CD14-positive monocyte (primary cell): ENCODE measurements around the gene KRTAP4-11. TPM values are rescaled to one million over a fixed set of nuclear protein-coding genes. Genes with fewer than 3 reads are reported as not detected.
"Not testable (repeated sequence)": the region's sequence is repeated elsewhere in the genome, so short reads cannot be mapped to it uniquely, and the experiment has no call there.

Experiments used
- DNase-seq, 3 donors: peaks; one replicate each; pipeline ENCODE4 v3.0.0-alpha.2; 2011 to 2022
- H2AFZ ChIP-seq: 2 replicates; pipeline ENCODE4 v1.6.0; 2012; ENCODE audit warnings: mild to moderate bottlenecking, low read depth, low read length, inconsistent platforms; ENCODE audit not compliant: insufficient read depth, poor library complexity, severe bottlenecking
- H3K27ac ChIP-seq, 2 donors: 1 replicate in 1 of 2; 2 replicates in 1 of 2; pipeline ENCODE4 v1.5.1; 2012 to 2013; ENCODE audit warnings: low read length in 2 of 2, control low read depth in 1 of 2, inconsistent platforms in 1 of 2, low read depth in 1 of 2, mild to moderate bottlenecking in 1 of 2
- H3K27me3 ChIP-seq, 2 donors: one replicate each; pipeline versions ENCODE4 v1.6.0 to v1.6.1; 2011 to 2013; ENCODE audit warnings: low read length in 2 of 2; ENCODE audit not compliant: control insufficient read depth in 2 of 2, insufficient read depth in 2 of 2
- H3K36me3 ChIP-seq, 2 donors: replicated peaks in 1 of 2; 1 replicate in 1 of 2; 2 replicates in 1 of 2; pipeline versions ENCODE4 v1.5.1 to v1.6.1; 2012 to 2013; ENCODE audit warnings: low read length in 2 of 2, control low read depth in 1 of 2, inconsistent platforms in 1 of 2, mild to moderate bottlenecking in 1 of 2; ENCODE audit not compliant: insufficient read depth in 2 of 2, control insufficient read depth in 1 of 2
- H3K4me1 ChIP-seq, 2 donors: 1 replicate in 1 of 2; 2 replicates in 1 of 2; pipeline versions ENCODE4 v1.5.1 to v1.6.1; 2012 to 2013; ENCODE audit warnings: low read length in 2 of 2, control low read depth in 1 of 2, inconsistent platforms in 1 of 2, mild to moderate bottlenecking in 1 of 2, moderate library complexity in 1 of 2; ENCODE audit not compliant: insufficient read depth in 2 of 2, control insufficient read depth in 1 of 2
- H3K4me2 ChIP-seq: replicated peaks from 2 replicates; pipeline ENCODE3; 2012; ENCODE audit warnings: low read length, moderate library complexity, mild to moderate bottlenecking; ENCODE audit not compliant: poor library complexity, severe bottlenecking; ENCODE audit errors: extremely low read depth
- H3K4me3 ChIP-seq, 3 experiments: fragments of 200-600 bp in 1 of 3; sonication (generic) in 1 of 3; replicated peaks in 1 of 3; 1 replicate in 2 of 3; 2 replicates in 1 of 3; pipeline ENCODE4 v1.5.1; 2011 to 2013; ENCODE audit warnings: low read length in 3 of 3, mild to moderate bottlenecking in 3 of 3, control low read depth in 2 of 3, low read depth in 2 of 3, inconsistent platforms in 1 of 3, moderate library complexity in 1 of 3
- H3K79me2 ChIP-seq: 2 replicates; pipeline ENCODE4 v1.6.0; 2012; ENCODE audit warnings: mild to moderate bottlenecking, control low read depth, inconsistent platforms, low read length, moderate library complexity; ENCODE audit not compliant: insufficient read depth
- H3K9ac ChIP-seq: 2 replicates; pipeline ENCODE4 v1.6.0; 2017; ENCODE audit warnings: low read length, mild to moderate bottlenecking; ENCODE audit not compliant: insufficient read depth, poor library complexity, severe bottlenecking
- H3K9me3 ChIP-seq, 2 donors: replicated peaks in 1 of 2; 1 replicate in 1 of 2; 2 replicates in 1 of 2; pipeline versions ENCODE4 v1.5.1 to v1.6.1; 2012 to 2013; ENCODE audit warnings: low read length in 2 of 2, control low read depth in 1 of 2; ENCODE audit not compliant: control insufficient read depth in 1 of 2, insufficient read depth in 1 of 2
- H4K20me1 ChIP-seq: 2 replicates; pipeline ENCODE4 v1.6.0; 2012; ENCODE audit warnings: mild to moderate bottlenecking, low read length, control low read depth, moderate library complexity; ENCODE audit not compliant: insufficient read depth
- H3K27ac Mint-ChIP-seq, 7 donors: one replicate each; pipeline ENCODE4 v1.8.0; 2020; ENCODE audit warnings: mild to moderate bottlenecking in 7 of 7, mixed read lengths in 7 of 7, moderate library complexity in 6 of 7, inconsistent platforms in 2 of 7
- H3K27me3 Mint-ChIP-seq, 3 donors: one replicate each; pipeline ENCODE4 v1.8.0; 2021 to 2022; ENCODE audit warnings: low read depth in 3 of 3, mild to moderate bottlenecking in 3 of 3, mixed read lengths in 3 of 3, moderate library complexity in 3 of 3, inconsistent platforms in 1 of 3
- H3K36me3 Mint-ChIP-seq, 2 donors: one replicate each; pipeline ENCODE4 v1.8.0; 2020; ENCODE audit warnings: mixed read lengths in 2 of 2, inconsistent platforms in 1 of 2, mild to moderate bottlenecking in 1 of 2
- H3K4me1 Mint-ChIP-seq: one replicate; pipeline ENCODE4 v1.8.0; 2020; ENCODE audit warnings: mild to moderate bottlenecking, mixed read lengths
- H3K4me3 Mint-ChIP-seq, 2 donors: one replicate each; pipeline ENCODE4 v1.8.0; 2020; ENCODE audit warnings: mild to moderate bottlenecking in 2 of 2, mixed read lengths in 2 of 2, moderate library complexity in 1 of 2
- H3K9me3 Mint-ChIP-seq, 7 donors: one replicate each; pipeline ENCODE4 v1.8.0; 2020 to 2022; ENCODE audit warnings: mixed read lengths in 7 of 7, mild to moderate bottlenecking in 6 of 7, moderate library complexity in 6 of 7, inconsistent platforms in 2 of 7
- CTCF ChIP-seq: fragments of 200-600 bp; IDR thresholded peaks from one replicate; pipeline ENCODE4 v1.8.0; 2022; ENCODE audit warnings: antibody characterized with exemption, mild to moderate bottlenecking
- WGBS: methylation state at CpG from one replicate; pipeline ENCODE4 v1.1.5; 2013; ENCODE audit warnings: missing lambda C conversion rate; ENCODE audit not compliant: insufficient coverage; 5-methylcytosine and 5-hydroxymethylcytosine counted together
- intact Hi-C, 2 donors: fragments of 100-400 bp; cut with micrococcal nuclease; formaldehyde crosslinking; loops; one replicate each; pipeline versions ENCODE4 v1.15.0 to v1.15.1; 2023
- polyA plus RNA-seq, 3 donors: library from polyadenylated mRNA; depleted of rRNA in 1 of 3; unstranded in 2 of 3; stranded (reverse) in 1 of 3; fragments of 300-500 nt in 2 of 3; fragments of >200 nt in 1 of 3; fragmentation: Illumina TruSeq in 2 of 3; gene quantifications; 1 replicate in 2 of 3; 2 replicates in 1 of 3; pipeline ENCODE4 v1.2.3, GENCODE V29; 2012 to 2021

KRTAP4-11 gene
- polyA plus RNA-seq, 3 donors = not detected

GRCh38 chr17:41140360-41141131, 22.4 kb upstream of the KRTAP4-11 start, which contains the start of gene KRTAP4-6:
KRTAP4-6 (minus strand) TSS chr17:41140544; CDS start chr17:41140487, 57 bp downstream.
- intact Hi-C loops = no loop called here
- TF ChIP-seq CTCF = no peak
- peaks cover 14 to 27% of the 10 kb centered on the region in 2 donors for H3K9me3 ChIP-seq
- Mint-ChIP-seq H3K4me1 (no peaks in the 10 kb centered on the region), H3K4me3 (no peak within 1 kb of the TSS), H3K9me3 (peaks cover 26 to 46% (median 35%) of the 10 kb centered on the region in 7 donors), H3K36me3 (no peaks in the 10 kb centered on the region), H3K27me3 (peaks cover 0 to 2% (median 1%) of the 10 kb centered on the region in 3 donors), H3K27ac (no peak within 1 kb of the TSS)
- H3K27ac ChIP-seq = no peak within 1 kb of the TSS
- peak in 1 of 3 donors; percentile 16 for DNase-seq
- 100% methylated on average over 1 of the region's 6 CpGs for WGBS
- no peak within 1 kb of the TSS for H3K4me3 ChIP-seq
- no peaks in the 10 kb centered on the region for H4K20me1 ChIP-seq
- H3K79me2 ChIP-seq = no peaks in the 10 kb centered on the region
- no peak within 1 kb of the TSS for H2AFZ ChIP-seq
- H3K4me2 ChIP-seq = no peak within 1 kb of the TSS
- no peak within 1 kb of the TSS for H3K9ac ChIP-seq
- H3K36me3 ChIP-seq = no peaks in the 10 kb centered on the region
- H3K4me1 ChIP-seq = no peaks in the 10 kb centered on the region
- H3K27me3 ChIP-seq = no peaks in the 10 kb centered on the region

- H3K36me3 ChIP-seq, H3K27me3 ChIP-seq, H2AFZ ChIP-seq, H3K36me3 Mint-ChIP-seq, H3K4me1 Mint-ChIP-seq, DNase-seq, H3K4me2 ChIP-seq, H3K9ac ChIP-seq, H3K4me3 ChIP-seq, H3K27ac Mint-ChIP-seq, H3K79me2 ChIP-seq, H3K4me3 Mint-ChIP-seq, intact Hi-C loops, H3K27me3 Mint-ChIP-seq, H3K27ac ChIP-seq, H4K20me1 ChIP-seq, H3K4me1 ChIP-seq: not testable (repeated sequence)
- 95% methylated on average over 12 of the region's 12 CpGs for WGBS
- H3K9me3 ChIP-seq = peaks cover 14 to 27% of the 10 kb centered on the region in 2 donors
- H3K9me3 Mint-ChIP-seq = peaks cover 23 to 46% (median 34%) of the 10 kb centered on the region in 7 donors
Measured at GRCh38 chr17:41139865-41140264, 21.7 kb upstream of the KRTAP4-11 start.
